SK-N-MC (cell line): ENCODE data around the gene VSIR.

Experiments
- EZH2 ChIP-seq: fragments of 200-600 bp; sonication (generic); IDR thresholded peaks from one replicate; pipeline ENCODE4 v1.6.1; 2017; ENCODE audit warnings: antibody characterized with exemption
- FOXP2 ChIP-seq: optimal IDR thresholded peaks from 2 replicates; pipeline ENCODE3; 2011; ENCODE audit warnings: mild to moderate bottlenecking, moderate library complexity; ENCODE audit not compliant: insufficient read depth; ENCODE audit errors: extremely low read length, control extremely low read depth
- POLR2AphosphoS5 ChIP-seq: IDR thresholded peaks from 2 replicates; pipeline ENCODE4 v1.6.1; 2012; ENCODE audit warnings: mild to moderate bottlenecking, low read depth, low read length, borderline replicate concordance

GRCh38 chr10:71713135-71714030 is 59.9 kb downstream of the VSIR start:
- TF ChIP-seq EZH2 (no peak), POLR2AphosphoS5 (no peak), FOXP2 (no peak)
